ENCODE data around the gene SLC22A17. TPM values are rescaled to one million over a fixed set of nuclear protein-coding genes. Genes with fewer than 3 reads are reported as not detected.

SLC22A17 gene
- total RNA-seq, 1 experiment from 2014 or later = 5.9 TPM

DNA sequence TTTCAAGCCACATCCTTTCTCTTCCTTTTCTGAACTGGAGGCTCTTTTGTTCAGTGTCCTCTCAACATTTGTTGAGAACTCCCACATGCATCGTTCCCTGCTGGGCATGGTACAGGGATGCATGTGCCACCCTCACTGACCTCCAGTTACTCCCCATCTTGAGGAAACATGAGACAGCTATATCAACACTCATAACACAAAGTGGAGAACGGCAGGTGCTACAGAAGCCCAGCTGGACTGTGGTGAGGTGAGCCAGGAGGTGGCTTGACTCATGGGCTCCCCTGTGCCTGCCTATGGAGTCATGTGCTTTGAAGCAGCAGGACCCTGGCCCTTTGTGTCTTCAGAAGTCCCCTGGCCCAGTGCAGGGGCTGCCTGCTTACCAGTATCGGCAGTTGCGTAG is 45.7 kb upstream of the SLC22A17 start:
- no TSS peak for BruUV-seq (replicated peaks)
- H3K27me3 ChIP-seq (ENCODE audit: insufficient read depth, low read length) = no peaks in the 10 kb centered on the region
- TF ChIP-seq, protein P1, sequence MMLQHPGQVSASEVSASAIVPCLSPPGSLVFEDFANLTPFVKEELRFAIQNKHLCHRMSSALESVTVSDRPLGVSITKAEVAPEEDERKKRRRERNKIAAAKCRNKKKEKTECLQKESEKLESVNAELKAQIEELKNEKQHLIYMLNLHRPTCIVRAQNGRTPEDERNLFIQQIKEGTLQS (IDR thresholded peaks at IDR 0.05) = no peak
- TF ChIP-seq SRF (IDR thresholded peaks at IDR 0.05; ENCODE audit: low read depth) = no peak
- POLR2A ChIA-PET = no interaction called here
- H3K27ac ChIP-seq (ENCODE audit: low read depth, low read length) = no peak overlapping the region
- H3K4me2 ChIP-seq (ENCODE audit: low read length) = no peak overlapping the region
- no peaks in the 10 kb centered on the region for H3K9me3 ChIP-seq (ENCODE audit: control insufficient read depth in 1 of 2, insufficient read depth in 1 of 2, low read depth in 1 of 2, low read length in 2 of 2)
- intact Hi-C loops (cut with micrococcal nuclease) = no loop called here
- H3K9me2 ChIP-seq (ENCODE audit: insufficient read depth) = no peaks in the 10 kb centered on the region
- H3K36me3 ChIP-seq (ENCODE audit: control insufficient read depth in 1 of 2, insufficient read depth in 2 of 2, low read length in 2 of 2) = no peaks in the 10 kb centered on the region
- DNase-seq (ENCODE audit: low read depth, low spot score) (no peak), ATAC-seq (no peak)
- H4K20me1 ChIP-seq (ENCODE audit: insufficient read depth) = no peaks in the 10 kb centered on the region
- H2AFZ ChIP-seq (ENCODE audit: low read depth, low read length, poor library complexity, severe bottlenecking) = no peak overlapping the region
- no peaks in the 10 kb centered on the region for H3K4me1 ChIP-seq (ENCODE audit: control insufficient read depth in 1 of 2, insufficient read depth in 2 of 2, low read length in 2 of 2)
- H3K79me2 ChIP-seq (ENCODE audit: insufficient read depth, low read length) = no peaks in the 10 kb centered on the region
- RAD21 ChIA-PET (ENCODE audit: low non-redundant PET in 1 of 2, low total read pairs in 2 of 2, uncharacterized antibody in 2 of 2, unreplicated experiment in 2 of 2) = no interaction called here
- CTCF ChIA-PET = no interaction called here
- no peak overlapping the region for H3K9ac ChIP-seq (ENCODE audit: low read length)
- H3K4me3 ChIP-seq (replicated peaks in 1 of 2; ENCODE audit: low read depth in 1 of 2, low read length in 2 of 2) = no peak overlapping the region

DNA sequence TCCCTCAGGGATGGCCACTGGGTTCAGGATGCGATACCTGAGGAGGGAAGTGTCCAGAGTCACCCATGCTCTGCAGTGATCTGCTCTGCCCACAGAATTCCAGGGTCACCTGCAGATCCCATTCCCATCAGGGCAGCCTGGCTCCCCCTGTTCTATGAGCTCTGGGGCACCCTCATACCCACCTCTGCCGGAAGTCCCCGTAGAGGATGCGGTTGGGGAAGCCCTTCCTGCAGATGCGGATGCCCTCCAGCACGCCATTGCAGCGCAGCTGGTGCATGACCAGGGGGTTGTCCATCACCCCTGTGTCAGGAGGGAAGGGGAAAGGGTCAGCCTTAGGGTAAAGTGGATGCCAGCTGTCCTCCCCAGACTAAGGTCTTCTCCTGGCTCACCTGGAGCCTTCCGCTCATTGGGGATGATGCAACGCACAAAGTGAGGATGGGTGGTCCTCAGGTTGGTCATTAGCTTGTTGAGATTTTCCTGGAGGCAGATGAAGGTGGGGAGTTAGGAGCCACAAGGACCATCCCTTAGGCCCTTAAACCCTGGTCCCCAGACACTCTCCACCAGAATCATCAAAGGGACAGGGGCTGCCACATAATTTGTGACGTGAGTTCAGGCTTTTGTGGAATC is 44.2 kb upstream of the SLC22A17 start:
- intact Hi-C loops (cut with micrococcal nuclease) = no loop called here
- H3K79me2 ChIP-seq (ENCODE audit: insufficient read depth, low read length) = no peaks in the 10 kb centered on the region
- no peaks in the 10 kb centered on the region for H4K20me1 ChIP-seq (ENCODE audit: insufficient read depth)
- H3K4me1 ChIP-seq (ENCODE audit: control insufficient read depth in 1 of 2, insufficient read depth in 2 of 2, low read length in 2 of 2) = no peaks in the 10 kb centered on the region
- H3K9ac ChIP-seq (ENCODE audit: low read length) = no peak overlapping the region
- TF ChIP-seq CBX3 (IDR thresholded peaks at IDR 0.05; ENCODE audit: low read depth) (no peak), JUND (IDR thresholded peaks at IDR 0.05) (no peak), CEBPB (IDR thresholded peaks at IDR 0.05; ENCODE audit: low read depth) (no peak), YY1 (IDR thresholded peaks at IDR 0.05; ENCODE audit: extremely low read depth, insufficient replicate concordance, low read depth, low read length) (no peak), TCF7L2 (IDR thresholded peaks at IDR 0.05; ENCODE audit: borderline replicate concordance, extremely low read depth, insufficient read depth, insufficient read length) (no peak), EZH2phosphoT487 (IDR thresholded peaks at IDR 0.05; ENCODE audit: borderline replicate concordance) (no peak), SRF (IDR thresholded peaks at IDR 0.05; ENCODE audit: low read depth) (no peak), RAD21 (IDR thresholded peaks at IDR 0.05; ENCODE audit: low read depth) (no peak), SIN3A (IDR thresholded peaks at IDR 0.05; ENCODE audit: low read depth) (no peak), FOSL1 (IDR thresholded peaks at IDR 0.05; ENCODE audit: low read depth) (no peak), SP1 (IDR thresholded peaks at IDR 0.05; ENCODE audit: low read depth) (no peak), EZH2 (IDR thresholded peaks at IDR 0.05) (no peak)
- TF ChIP-seq, protein P2, sequence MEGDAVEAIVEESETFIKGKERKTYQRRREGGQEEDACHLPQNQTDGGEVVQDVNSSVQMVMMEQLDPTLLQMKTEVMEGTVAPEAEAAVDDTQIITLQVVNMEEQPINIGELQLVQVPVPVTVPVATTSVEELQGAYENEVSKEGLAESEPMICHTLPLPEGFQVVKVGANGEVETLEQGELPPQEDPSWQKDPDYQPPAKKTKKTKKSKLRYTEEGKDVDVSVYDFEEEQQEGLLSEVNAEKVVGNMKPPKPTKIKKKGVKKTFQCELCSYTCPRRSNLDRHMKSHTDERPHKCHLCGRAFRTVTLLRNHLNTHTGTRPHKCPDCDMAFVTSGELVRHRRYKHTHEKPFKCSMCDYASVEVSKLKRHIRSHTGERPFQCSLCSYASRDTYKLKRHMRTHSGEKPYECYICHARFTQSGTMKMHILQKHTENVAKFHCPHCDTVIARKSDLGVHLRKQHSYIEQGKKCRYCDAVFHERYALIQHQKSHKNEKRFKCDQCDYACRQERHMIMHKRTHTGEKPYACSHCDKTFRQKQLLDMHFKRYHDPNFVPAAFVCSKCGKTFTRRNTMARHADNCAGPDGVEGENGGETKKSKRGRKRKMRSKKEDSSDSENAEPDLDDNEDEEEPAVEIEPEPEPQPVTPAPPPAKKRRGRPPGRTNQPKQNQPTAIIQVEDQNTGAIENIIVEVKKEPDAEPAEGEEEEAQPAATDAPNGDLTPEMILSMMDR (IDR thresholded peaks at IDR 0.05 in 2 of 3, conservative IDR thresholded peaks at IDR 0.05 in 1 of 3; ENCODE audit: borderline replicate concordance in 1 of 3, insufficient read depth in 1 of 3, low read depth in 2 of 3, low read length in 2 of 3) = no peak
- TF ChIP-seq, protein P1 (IDR thresholded peaks at IDR 0.05) = no peak
- TF ChIP-seq, protein P3, sequence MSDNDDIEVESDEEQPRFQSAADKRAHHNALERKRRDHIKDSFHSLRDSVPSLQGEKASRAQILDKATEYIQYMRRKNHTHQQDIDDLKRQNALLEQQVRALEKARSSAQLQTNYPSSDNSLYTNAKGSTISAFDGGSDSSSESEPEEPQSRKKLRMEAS (IDR thresholded peaks at IDR 0.05) = no peak
- H3K27me3 ChIP-seq (ENCODE audit: insufficient read depth, low read length) = peaks cover 7% of the 10 kb centered on the region; the same call in 1 of the 2 replicates
- POLR2A ChIA-PET = no interaction called here
- no peak for ATAC-seq
- RAD21 ChIA-PET (ENCODE audit: low non-redundant PET in 1 of 2, low total read pairs in 2 of 2, uncharacterized antibody in 2 of 2, unreplicated experiment in 2 of 2) = no interaction called here
- no peak overlapping the region for H3K27ac ChIP-seq (ENCODE audit: low read depth, low read length)
- H3K4me2 ChIP-seq (ENCODE audit: low read length) = no peak overlapping the region
- H3K4me3 ChIP-seq (replicated peaks in 1 of 2; ENCODE audit: low read depth in 1 of 2, low read length in 2 of 2) = no peak overlapping the region
- H3K36me3 ChIP-seq (ENCODE audit: control insufficient read depth in 1 of 2, insufficient read depth in 2 of 2, low read length in 2 of 2) = no peaks in the 10 kb centered on the region
- CTCF ChIA-PET = interaction anchor here (1.5 kb wide), 1 partner anchor 17 kb away, joined by 3 read pairs; no protein-coding TSS in a partner anchor
- DNase-seq (ENCODE audit: low read depth, low spot score) = no peak
- no TSS peak for BruUV-seq (replicated peaks)
- no peaks in the 10 kb centered on the region for H3K9me2 ChIP-seq (ENCODE audit: insufficient read depth)
- no peaks in the 10 kb centered on the region for H3K9me3 ChIP-seq (ENCODE audit: control insufficient read depth in 1 of 2, insufficient read depth in 1 of 2, low read depth in 1 of 2, low read length in 2 of 2)
- no peak overlapping the region for H2AFZ ChIP-seq (ENCODE audit: low read depth, low read length, poor library complexity, severe bottlenecking)
